Inflammatory macrophage (primary cell): ENCODE data around the gene PCDH9.
"Not testable (repeated sequence)": the region's sequence is repeated elsewhere in the genome, so short reads cannot be mapped to it uniquely, and the experiment has no call there.

Experiments
- DNase-seq, 2 donors: peaks; one replicate each; pipeline ENCODE4 v3.0.0-alpha.2; 2020 to 2022

Gene PCDH9

DNA sequence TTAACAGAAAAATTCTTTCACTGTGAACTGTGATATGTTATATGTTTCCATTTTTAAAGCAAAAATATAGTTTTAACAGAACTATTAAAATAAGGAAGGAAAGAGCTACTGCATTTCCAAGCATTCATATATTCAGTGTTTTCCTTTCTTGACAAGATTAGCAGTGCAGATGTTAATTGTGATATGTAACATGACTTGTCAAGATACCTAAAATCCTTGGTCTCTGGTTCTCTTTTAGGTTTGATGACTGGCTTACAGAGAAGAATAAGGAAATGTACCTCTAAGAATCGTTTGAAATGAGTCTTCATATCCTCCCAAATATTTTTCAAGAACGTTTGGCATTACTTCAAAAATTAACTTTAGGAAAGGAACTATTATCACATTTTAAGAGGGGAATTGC is 907.2 kb downstream of the PCDH9 start:
- no peak for DNase-seq

GRCh38 chr13:66322193-66322740 is 907.9 kb downstream of the PCDH9 start:
- no peak for DNase-seq

GRCh38 chr13:66314911-66315310 is 915.2 kb downstream of the PCDH9 start:
- no peak for DNase-seq

- no peak for DNase-seq
These were observed 916.7 kb downstream of the PCDH9 start for GRCh38 chr13:66313413-66313812.

GRCh38 chr13:66312312-66313087 is 917.6 kb downstream of the PCDH9 start:
- DNase-seq: no peak

DNA sequence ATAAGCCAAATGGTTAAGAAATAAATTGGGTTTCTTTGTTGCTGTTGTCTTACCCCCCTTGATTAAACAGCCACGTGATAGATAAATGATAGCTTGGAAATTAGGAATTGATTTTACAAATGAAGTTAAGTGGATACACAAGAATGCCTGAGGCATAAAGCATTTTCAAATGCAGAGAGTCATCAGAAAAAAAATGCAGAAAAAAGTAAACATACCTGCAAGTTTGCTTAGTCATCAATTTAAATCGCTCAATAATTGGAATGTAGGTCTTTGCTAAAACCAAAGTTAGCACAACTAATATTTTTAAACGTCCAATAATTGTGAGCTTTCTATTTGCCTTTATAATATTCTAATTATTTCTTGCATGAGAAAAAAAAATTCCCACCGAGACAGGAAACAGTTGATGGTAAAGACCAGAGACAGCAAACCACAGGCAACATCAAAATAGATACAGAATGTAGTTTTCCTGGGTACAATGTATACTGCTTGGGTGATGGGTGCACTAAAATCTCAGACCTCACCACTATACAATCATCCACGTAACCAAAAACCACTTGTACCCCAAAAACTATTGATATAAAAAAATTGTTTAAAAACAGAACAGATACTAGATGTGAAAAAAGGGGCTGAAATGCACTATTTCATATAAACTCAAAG is 924.0 kb downstream of the PCDH9 start:
- no peak for DNase-seq

DNA sequence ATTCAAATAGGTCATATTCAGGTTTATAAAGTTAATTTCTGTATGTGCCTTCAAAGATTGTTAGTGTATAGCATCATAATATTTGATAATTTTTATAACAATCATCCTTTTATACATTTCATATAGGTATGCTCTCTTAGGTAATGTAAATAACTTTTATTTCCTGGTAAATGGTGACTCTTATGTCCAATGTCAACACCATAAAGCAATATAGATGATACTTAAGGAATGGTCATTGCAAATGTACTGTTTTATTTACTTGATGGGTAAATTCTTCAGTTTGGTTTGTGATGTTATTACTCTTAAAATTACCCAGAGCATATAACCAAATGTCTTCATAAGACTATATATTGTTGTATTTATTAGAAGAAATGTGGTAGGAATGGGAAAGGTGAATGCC is 928.7 kb downstream of the PCDH9 start:
- DNase-seq: no peak

- DNase-seq: no peak
These were observed 929.1 kb downstream of the PCDH9 start for GRCh38 chr13:66301006-66301405.

GRCh38 chr13:66296875-66297274 is 933.3 kb downstream of the PCDH9 start:
- DNase-seq: no peak

- DNase-seq: no peak
These were observed 933.8 kb downstream of the PCDH9 start for GRCh38 chr13:66296328-66296727.

DNA sequence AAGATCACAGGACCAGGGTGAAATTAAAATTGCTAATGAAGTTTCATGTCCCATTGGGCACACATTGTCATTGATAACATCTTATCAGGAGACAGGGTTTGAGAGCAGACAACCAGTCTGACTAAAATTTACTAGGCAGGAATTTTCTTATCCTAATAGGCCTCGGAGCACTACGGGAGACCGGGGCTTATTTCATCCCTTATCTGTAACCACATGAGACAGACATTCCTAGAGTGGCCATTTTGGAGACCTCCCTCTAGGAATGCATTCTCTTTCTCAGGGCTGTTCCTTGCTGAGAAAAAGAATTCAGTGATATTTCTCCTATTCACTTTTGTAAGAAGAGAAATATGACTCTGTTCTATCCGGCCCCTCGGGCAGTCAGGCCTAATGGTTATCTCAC is 943.3 kb downstream of the PCDH9 start:
- not testable (repeated sequence) for DNase-seq

DNA sequence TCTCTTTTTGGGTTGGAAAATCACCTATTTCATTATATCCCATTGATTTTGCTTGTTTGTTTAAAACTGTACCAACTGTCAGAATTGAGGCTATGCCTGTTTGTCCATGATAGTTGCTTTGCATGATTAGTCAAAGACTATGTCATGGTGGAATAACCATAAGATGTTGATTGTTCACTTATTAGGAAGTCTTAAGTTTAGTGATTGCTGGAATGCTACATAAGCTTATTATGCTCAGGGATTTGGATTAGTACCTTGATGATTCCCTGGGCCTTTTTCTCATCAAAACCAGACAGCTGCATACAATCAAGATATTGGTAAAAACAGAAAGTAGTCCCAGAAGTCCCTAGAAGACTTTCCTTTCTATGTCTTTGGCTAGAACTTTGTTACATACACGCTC is 954.7 kb downstream of the PCDH9 start:
- no peak for DNase-seq

GRCh38 chr13:66273011-66273410 is 957.1 kb downstream of the PCDH9 start:
- DNase-seq: no peak

- DNase-seq: no peak
These were observed 963.4 kb downstream of the PCDH9 start for GRCh38 chr13:66266761-66267160.

GRCh38 chr13:66266348-66266747 is 963.8 kb downstream of the PCDH9 start:
- DNase-seq: no peak

DNA sequence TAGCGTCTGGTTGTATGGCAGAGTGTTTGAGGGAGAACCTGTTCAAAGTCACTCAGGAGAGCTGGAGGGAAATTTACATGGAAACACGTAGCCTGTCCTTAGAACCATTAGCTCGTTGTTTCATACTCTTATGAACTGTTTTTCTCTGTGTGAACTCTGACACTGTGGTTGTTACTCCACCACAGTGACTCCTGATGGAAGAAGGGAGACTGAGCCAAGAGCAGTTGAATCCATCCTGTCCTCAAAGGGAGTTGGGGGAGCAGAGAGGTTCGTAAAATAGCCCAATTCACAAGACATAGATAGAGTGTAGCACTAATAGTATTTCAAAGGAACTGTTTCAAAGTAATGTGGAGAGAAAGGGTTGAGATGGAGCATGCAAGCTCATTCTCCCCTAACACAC is 964.8 kb downstream of the PCDH9 start:
- no peak for DNase-seq

DNA sequence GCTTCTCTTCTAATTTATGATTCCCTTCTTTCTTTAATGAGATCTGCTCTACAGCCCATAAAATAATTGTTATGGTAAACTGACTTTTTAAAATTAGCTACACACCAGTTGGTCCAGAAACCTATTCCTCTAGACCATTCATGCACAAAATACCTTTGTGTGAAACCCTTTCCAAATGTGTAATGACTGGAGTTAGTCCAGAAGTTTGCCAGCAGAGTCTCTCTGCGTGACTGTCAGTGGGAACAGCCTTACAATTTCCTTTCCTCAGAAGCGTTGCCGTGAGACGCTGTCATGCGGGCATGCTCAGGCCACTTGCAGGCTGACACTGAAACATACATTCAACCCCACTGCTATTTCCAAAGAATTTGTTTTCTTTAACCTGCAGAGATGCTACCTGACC is 965.2 kb downstream of the PCDH9 start:
- DNase-seq: no peak

- no peak for DNase-seq
These were observed 967.8 kb downstream of the PCDH9 start for GRCh38 chr13:66262330-66262729.

- DNase-seq: not testable (repeated sequence)
These were observed 970.7 kb downstream of the PCDH9 start for GRCh38 chr13:66259426-66259825.
